Activated CD4-positive, CD25-positive, alpha-beta regulatory T cell (primary cell): ENCODE data around the gene ATXN7L1.
A peak's percentile ranks its signal among the peaks of the same experiment; 100 is the strongest.
"Not testable (repeated sequence)": the region's sequence is repeated elsewhere in the genome, so short reads cannot be mapped to it uniquely, and the experiment has no call there.

Experiments used
- DNase-seq, 4 experiments: peaks; one replicate each; lab custom pipeline; 2025; lab: John Stamatoyannopoulos, UW

Gene ATXN7L1

GRCh38 chr7:105703207-105703930 lies 173.0 kb downstream of the ATXN7L1 start:
- DNase-seq = no peak

DNA sequence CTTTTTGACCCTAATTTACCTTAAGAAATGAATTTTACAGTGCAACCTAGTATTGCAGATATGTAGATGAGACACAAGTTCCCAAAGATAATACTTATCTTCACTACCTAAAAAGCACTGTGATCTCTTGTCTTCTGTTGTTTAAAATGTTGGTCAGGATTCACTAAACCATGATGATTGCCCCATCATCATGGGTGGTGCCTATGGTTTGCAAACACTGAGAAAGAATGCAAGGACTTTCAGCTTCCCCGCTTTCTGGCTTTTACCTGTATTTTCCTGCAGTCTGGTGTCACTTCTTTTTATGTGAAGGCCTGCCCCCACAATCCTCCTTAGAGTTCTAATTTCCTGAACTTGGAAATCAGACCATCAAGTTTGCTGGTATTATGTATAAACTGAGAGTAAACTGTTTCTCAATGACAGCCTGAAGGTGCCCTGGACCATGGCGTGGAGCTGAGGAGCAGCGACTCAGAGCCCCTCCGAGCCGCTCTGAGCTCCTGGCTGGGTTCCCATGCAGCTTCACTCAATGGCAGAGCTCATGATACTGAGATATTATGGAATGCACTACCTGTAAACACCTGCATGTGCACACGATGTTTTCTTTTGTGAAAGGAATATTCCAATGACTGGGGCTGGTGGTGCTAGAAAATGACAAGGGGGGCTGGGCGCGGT lies 176.7 kb downstream of the ATXN7L1 start:
- no peak for DNase-seq

DNA sequence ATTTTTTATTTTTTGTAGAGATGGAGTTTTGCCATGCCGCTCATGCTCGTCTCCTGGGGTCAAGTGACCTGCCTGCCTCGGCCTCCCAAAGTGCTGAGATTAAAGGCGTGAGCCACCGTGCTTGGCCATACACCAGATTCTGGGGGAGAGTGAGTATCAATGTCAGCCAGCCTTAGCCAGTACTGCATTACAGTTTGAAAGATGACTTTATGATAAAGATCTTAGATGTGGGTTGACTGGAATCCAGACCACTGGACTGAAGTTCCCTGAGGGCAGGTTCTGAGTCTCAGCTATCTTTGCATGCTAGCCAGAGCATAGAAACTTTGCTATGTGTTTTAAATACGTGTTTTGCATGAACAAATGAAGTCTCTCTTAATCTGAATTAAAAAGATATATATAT lies 177.9 kb downstream of the ATXN7L1 start:
- no peak for DNase-seq

- DNase-seq = no peak
These were observed 178.6 kb downstream of the ATXN7L1 start for GRCh38 chr7:105697753-105698152.

GRCh38 chr7:105697169-105697568 lies 179.2 kb downstream of the ATXN7L1 start:
- not testable (repeated sequence) for DNase-seq

DNA sequence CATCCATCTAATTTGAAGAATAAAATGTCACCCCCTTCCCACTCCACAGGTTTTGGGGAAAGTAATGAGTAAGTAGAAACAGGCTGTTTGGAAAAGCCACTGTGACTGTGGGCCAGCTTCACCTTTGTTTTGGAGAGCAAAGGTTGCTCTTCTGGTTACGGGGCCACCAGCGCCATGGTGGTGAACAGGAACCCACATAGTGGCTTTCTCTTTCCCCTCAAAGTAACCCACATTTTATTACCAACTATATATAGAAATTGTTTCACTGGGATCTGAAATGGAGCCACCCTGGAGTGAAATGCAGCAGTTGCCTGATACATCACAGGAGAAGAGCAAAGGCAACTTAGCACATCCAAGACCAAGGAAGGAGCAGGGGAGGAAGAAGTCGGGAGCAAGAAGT lies 182.8 kb downstream of the ATXN7L1 start:
- no peak for DNase-seq

GRCh38 chr7:105691680-105692564 lies 184.5 kb downstream of the ATXN7L1 start:
- DNase-seq = peak in 3 of 4 experiments; percentile 9 to 77 (median 69)

DNA sequence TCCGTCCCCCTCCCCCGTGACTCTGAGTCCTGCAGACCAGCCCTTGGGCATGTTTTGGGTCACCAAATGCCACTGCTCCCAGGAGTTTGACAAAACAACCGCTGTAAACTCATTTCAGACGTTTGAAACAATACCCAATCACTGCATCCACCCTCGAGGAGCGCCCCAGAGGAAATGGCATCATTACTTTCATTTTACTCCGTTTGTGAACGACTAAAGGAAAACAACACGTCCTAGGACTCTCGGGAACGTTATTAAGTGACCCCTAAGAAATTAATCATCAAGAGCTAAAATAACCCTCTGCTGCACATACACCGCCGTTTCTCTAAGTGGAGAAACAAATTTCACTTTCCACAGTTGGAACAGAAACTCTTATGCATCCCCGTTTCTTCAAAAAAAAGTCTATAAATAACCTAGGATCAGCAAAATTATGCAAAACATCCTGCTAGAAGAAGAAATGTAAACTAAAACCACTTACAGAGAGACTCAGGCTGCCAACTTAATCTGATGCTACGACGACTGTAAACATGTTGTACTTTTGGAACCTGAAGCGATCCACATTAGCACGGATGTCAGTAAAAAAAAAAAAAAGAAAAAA lies 185.2 kb downstream of the ATXN7L1 start:
- peak in 2 of 4 experiments; percentile 11 to 29 for DNase-seq

- DNase-seq = no peak
These were observed 186.0 kb downstream of the ATXN7L1 start for GRCh38 chr7:105690325-105690945.

DNA sequence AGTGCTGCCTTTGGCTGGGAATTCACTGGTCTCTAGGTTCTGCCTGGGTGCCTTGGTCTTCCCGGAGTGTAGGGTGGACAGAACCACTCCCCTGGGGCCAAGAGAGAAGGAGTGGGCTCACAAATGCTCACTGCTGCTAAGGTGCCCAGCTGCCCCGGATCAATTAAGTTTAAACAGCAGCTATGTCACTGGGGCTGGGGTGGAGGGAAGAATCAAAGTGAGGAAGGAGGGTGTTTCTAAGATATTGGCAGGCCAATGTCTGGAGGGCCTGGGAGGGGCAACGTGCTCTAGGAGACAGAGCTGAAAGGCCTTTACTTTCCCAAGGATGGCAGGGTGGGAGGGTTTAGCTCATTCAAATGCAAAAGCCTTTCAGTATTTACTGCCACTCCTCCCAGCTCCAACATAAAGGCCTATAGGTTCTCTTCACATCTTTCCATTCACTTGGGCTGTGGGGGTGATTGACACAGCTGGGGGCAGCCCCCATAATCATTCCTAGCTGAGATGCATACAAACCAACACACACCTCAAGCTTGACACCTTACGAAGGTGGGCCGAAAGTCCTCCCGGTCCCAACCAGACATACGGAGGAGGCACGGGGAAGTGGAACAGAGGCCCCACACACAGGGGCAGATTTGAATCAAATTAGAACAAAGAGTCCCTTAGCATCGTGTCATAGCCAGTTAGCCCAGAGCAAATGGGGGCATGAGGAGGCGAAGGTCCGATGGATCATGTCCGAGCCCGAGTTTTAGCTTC lies 187.2 kb downstream of the ATXN7L1 start:
- DNase-seq = no peak

DNA sequence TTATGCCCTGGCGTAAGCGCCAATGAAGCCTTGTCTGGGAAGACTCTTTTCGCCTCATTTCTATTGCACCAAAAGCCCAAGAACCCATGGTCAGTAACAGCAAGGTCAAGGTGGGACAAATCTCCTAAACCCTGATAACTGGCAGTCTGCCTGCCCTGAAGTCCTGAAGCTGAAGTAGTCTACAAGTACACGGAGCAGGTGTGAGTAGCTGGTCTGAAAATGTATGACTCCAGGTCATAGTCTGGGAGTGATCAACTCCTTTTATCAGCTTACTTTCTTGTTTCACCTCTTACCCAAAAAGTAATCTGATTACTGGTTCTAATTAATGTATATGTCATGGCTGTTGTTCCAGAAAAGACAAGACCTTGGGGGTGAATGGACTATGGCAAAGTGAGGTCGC lies 187.8 kb downstream of the ATXN7L1 start:
- no peak for DNase-seq

GRCh38 chr7:105685161-105685560 lies 191.2 kb downstream of the ATXN7L1 start:
- DNase-seq = no peak

GRCh38 chr7:105682341-105683060 lies 193.9 kb downstream of the ATXN7L1 start:
- DNase-seq = no peak

- DNase-seq = no peak
These were observed 195.8 kb downstream of the ATXN7L1 start for GRCh38 chr7:105680505-105681187.

DNA sequence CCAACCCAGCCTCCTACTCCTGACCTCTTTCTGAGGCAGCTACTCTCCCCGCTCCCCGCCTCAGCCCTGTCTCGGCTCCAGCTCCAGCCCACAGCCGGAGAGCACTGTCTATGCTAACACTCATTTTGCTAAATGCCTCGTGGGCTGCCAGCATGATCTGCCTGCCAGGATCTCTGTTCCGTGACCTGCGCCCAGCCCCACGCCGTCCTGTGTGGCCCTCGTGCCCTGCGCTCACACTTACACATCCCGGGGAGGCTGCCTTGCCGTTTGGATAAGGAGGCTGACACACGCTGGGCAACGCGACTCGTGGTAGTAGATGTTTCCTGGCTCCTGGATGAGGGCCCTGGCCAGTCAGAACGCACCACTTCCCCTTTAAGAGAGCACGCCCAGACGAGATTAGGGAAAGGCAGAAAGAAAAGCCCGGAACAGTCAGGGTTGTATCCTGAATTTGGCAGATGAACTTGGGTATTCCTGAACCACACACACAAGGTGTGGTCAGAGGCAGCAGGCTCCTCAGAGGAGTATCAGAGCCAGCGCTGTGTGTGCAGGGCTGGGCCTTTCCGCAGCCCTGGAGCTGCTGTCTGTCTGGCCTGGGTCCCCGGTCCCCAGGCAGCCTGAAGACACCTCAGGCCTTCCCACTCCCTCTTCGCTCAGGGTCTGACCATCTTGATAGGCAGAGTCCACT lies 197.4 kb downstream of the ATXN7L1 start:
- no peak for DNase-seq

DNA sequence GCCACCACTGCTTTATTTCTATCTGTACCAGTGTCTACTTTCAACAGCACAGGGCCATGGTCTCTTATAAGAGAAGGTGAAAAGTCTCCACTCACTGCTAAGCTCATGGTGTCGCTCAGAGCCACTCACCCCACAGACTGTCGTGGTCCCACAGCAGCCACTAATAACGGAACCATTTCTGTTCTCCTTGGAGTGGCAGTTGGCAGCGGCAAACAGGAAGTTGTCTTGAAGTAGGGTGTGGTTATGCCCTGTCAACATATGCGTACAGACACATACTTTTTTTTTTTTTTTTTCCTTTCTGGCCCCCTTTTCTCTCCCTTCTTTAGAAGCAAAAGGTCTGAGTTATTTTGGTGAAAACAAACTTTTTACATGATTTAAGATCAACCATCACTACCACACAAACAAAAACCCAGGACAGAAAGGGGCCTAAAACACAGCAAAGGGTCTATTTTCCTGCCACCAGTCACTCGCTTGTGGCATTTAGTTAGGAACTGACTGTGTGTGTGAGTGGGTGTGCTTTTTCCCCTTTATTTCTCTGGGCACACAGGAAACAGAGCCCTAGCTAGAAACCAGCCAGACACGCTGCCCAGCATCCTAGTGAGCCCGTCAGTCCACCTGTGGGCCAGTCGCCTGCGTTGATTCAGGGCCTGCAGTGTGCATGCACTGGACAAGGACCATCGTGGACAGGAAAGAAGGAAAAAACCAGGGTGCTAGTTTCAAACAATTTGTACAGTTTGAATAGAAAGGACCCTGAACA lies 198.4 kb downstream of the ATXN7L1 start:
- DNase-seq = peak in 2 of 4 experiments; percentile 17 to 31

- DNase-seq = no peak
These were observed 199.0 kb downstream of the ATXN7L1 start for GRCh38 chr7:105677410-105677730.

GRCh38 chr7:105675934-105676371 lies 200.4 kb downstream of the ATXN7L1 start:
- DNase-seq = peak in 2 of 4 experiments; percentile 9 to 40
